HG03442 (cell line): ENCODE data around the gene GBP2.

Source experiments
- ATAC-seq: cut with Tn5 transposase; IDR thresholded peaks from one replicate; pipeline ENCODE4 v1.9.1; 2021; ENCODE audit warnings: mild to moderate bottlenecking, moderate library complexity; ENCODE audit not compliant: unreplicated experiment

Gene GBP2

GRCh38 chr1:89068291-89068690, 57.6 kb downstream of the GBP2 start:
- no peak for ATAC-seq

DNA sequence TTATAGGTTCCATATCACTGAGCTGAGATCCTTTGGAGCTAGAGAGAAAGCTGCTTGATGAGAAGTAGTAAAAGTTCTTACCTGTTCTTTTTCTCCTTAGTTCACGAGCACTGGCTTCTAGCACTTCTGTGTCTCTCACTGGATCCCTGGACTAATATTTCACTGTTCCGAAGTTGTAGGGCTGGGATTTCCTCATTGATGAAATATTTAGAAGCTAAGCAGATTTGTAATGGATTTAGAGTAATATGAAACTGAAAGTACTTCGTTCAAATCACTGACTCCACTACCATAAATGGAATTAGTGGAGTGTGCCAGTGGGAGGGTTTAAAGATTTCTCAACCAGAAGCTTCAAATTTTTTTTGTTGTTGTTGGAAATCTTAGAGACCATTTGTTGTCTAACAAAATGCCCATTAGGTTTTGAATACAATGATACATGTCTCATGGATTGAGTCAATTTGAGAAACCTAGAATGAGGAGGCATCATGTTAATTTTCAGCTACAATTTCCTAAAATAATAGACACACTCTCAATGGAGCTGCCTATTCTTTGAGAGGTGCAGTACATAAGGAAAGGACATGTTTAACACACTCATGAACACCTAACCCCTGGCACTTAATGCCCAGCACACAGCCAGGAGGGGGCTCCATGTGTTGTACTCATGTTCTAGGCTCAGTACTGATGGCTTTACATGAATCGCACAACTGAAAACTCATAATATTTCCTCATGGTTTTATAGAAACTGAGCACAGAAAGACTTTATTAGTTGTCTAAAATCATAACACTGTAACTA, 60.6 kb downstream of the GBP2 start, which contains the start of gene GBP1:
Gene GBP1, minus strand, starts transcription at position 130 of the 790 bp plus-strand sequence. CDS start 1,974 bp downstream, outside the sequence.
- ATAC-seq, result peak; percentile 65

GRCh38 chr1:89064632-89065031, 61.3 kb downstream of the GBP2 start:
- peak; percentile 34 for ATAC-seq

- no peak for ATAC-seq
Observed at GRCh38 chr1:89063094-89063493, 62.8 kb downstream of the GBP2 start.

DNA sequence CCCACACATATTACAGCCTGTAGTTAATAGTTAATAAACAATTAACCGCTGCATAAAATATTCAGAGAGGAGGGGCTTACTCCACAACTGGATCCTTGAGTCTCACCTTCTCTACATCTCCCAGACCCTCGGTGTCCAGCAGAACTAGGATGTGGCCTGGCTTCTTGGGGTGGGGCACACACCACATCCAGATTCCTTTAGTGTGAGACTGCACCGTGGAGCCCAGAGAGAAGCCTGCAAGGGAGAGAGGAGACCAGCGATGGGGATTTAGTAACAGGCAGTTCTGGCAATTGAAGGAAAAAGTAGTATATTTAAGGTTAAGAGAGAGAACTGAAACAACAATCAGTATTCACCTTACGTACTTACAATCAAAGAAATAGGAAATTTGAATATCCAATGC, 65.8 kb downstream of the GBP2 start:
- ATAC-seq, result no peak
